ENCODE results near the gene CSAD. TPM values are rescaled to one million over a fixed set of nuclear protein-coding genes. Genes with fewer than 3 reads are reported as not detected.

Gene CSAD
- total and polyA plus RNA-seq, 2 of the 13 experiments (the other 11 are each of a cell fraction or from before 2014, with no cell fraction given), result 7.2 to 23.5 TPM

- TF ChIP-seq ZNF281 (CRISPR knock-in tag; IDR thresholded peaks at IDR 0.05; ENCODE audit: borderline replicate concordance) (0 out of 2 replicates have a peak, but pooled peaks have one; percentile 6), ZNF784 (CRISPR knock-in tag; IDR thresholded peaks at IDR 0.05; ENCODE audit: borderline replicate concordance) (no peak), MYNN (CRISPR knock-in tag; IDR thresholded peaks at IDR 0.05; ENCODE audit: low read depth) (no peak), THYN1 (CRISPR knock-in tag; IDR thresholded peaks at IDR 0.05; ENCODE audit: borderline replicate concordance, low read depth) (no peak), GABPB1 (CRISPR knock-in tag; IDR thresholded peaks at IDR 0.05) (no peak), ZNF362 (CRISPR knock-in tag; IDR thresholded peaks at IDR 0.05; ENCODE audit: borderline replicate concordance) (peak; percentile 49; the same call in 1 of the 2 replicates), ZNF317 (CRISPR knock-in tag; IDR thresholded peaks at IDR 0.05) (no peak), ZNF354B (CRISPR knock-in tag; IDR thresholded peaks at IDR 0.05) (no peak), PRMT3 (CRISPR knock-in tag; IDR thresholded peaks at IDR 0.05; ENCODE audit: borderline replicate concordance, low read depth) (no peak), YY1 (IDR thresholded peaks at IDR 0.05; ENCODE audit: insufficient read depth, insufficient replicate concordance, low read depth, low read length) (no peak), NFKBIZ (CRISPR knock-in tag; IDR thresholded peaks at IDR 0.05) (no peak), ZBTB8A (CRISPR knock-in tag; IDR thresholded peaks at IDR 0.05; ENCODE audit: borderline replicate concordance, low read depth) (no peak), ZFP91 (CRISPR knock-in tag; IDR thresholded peaks at IDR 0.05; ENCODE audit: borderline replicate concordance) (peak; percentile 46), MXD3 (CRISPR knock-in tag; IDR thresholded peaks at IDR 0.05) (no peak), FUBP1 (CRISPR knock-in tag; IDR thresholded peaks at IDR 0.05; ENCODE audit: borderline replicate concordance) (no peak), JDP2 (CRISPR knock-in tag; IDR thresholded peaks at IDR 0.05; ENCODE audit: borderline replicate concordance) (no peak), MTF2 (CRISPR knock-in tag; IDR thresholded peaks at IDR 0.05; ENCODE audit: borderline replicate concordance) (no peak), ZNF34 (CRISPR knock-in tag; IDR thresholded peaks at IDR 0.05; ENCODE audit: borderline replicate concordance) (no peak)
Observed at GRCh38 chr12:53161119-53161911, 19.4 kb downstream of the CSAD start (continued).

Data from HepG2 (cell line).